GM18951 (cell line): ENCODE results near the gene ETHE1.

ENCODE experiments used
- POLR2A ChIP-seq: IDR thresholded peaks from 4 replicates; pipeline ENCODE4 v1.6.1; 2011; ENCODE audit warnings: mild to moderate bottlenecking; ENCODE audit not compliant: insufficient read length, insufficient read depth; ENCODE audit errors: extremely low read depth
- in situ Hi-C: fragments of 300-500 bp; cut with MboI; formaldehyde crosslinking; loops from one replicate; pipeline ENCODE4 v1.12.0; 2022; ENCODE audit warnings: low sequenced_read_pairs, mixed read lengths, inconsistent platforms; ENCODE audit not compliant: unreplicated experiment

The ETHE1 gene

GRCh38 chr19:43504426-43505185, 22.4 kb downstream of the ETHE1 start, which contains the start of gene PHLDB3:
Gene PHLDB3 (minus strand): TSS chr19:43504746. CDS start chr19:43504118, 628 bp downstream.
- in situ Hi-C loops = no loop called here
- TF ChIP-seq POLR2A = no peak

GRCh38 chr19:43503501-43504425, 23.2 kb downstream of the ETHE1 start:
- peak; percentile 68 for TF ChIP-seq POLR2A
- in situ Hi-C loops = no loop called here

GRCh38 chr19:43502419-43502976, 24.5 kb downstream of the ETHE1 start:
- in situ Hi-C loops = no loop called here
- TF ChIP-seq POLR2A = no peak

- TF ChIP-seq POLR2A = no peak
- in situ Hi-C loops = no loop called here
Measured at GRCh38 chr19:43501661-43502418, 25.2 kb downstream of the ETHE1 start.

- no peak for TF ChIP-seq POLR2A
- in situ Hi-C loops = no loop called here
Measured at GRCh38 chr19:43499042-43499441, 28.0 kb downstream of the ETHE1 start.

GRCh38 chr19:43498233-43498842, 28.7 kb downstream of the ETHE1 start:
- in situ Hi-C loops = no loop called here
- TF ChIP-seq POLR2A = no peak

GRCh38 chr19:43496960-43497359, 30.0 kb downstream of the ETHE1 start:
- no peak for TF ChIP-seq POLR2A
- in situ Hi-C loops = no loop called here

- in situ Hi-C loops = no loop called here
Measured at GRCh38 chr19:43495082-43495481, 31.9 kb downstream of the ETHE1 start.

GRCh38 chr19:43490759-43491158, 36.2 kb downstream of the ETHE1 start:
- in situ Hi-C loops = no loop called here
- TF ChIP-seq POLR2A = no peak

More at GRCh38 chr19:43495082-43495481, 31.9 kb downstream of the ETHE1 start:
- no peak for TF ChIP-seq POLR2A

- in situ Hi-C loops = no loop called here
- no peak for TF ChIP-seq POLR2A
Measured at GRCh38 chr19:43489979-43490599, 36.9 kb downstream of the ETHE1 start.

- in situ Hi-C loops = no loop called here
- no peak for TF ChIP-seq POLR2A
Measured at GRCh38 chr19:43489310-43489709, 37.7 kb downstream of the ETHE1 start.

GRCh38 chr19:43488179-43488578, 38.8 kb downstream of the ETHE1 start:
- no peak for TF ChIP-seq POLR2A
- in situ Hi-C loops = no loop called here

GRCh38 chr19:43486412-43486811, 40.6 kb downstream of the ETHE1 start:
- in situ Hi-C loops = no loop called here
- no peak for TF ChIP-seq POLR2A
